PFSK-1 (cell line): ENCODE data around the gene HMGCR.

Experiments
- FOXP2 ChIP-seq: optimal IDR thresholded peaks from 2 replicates; pipeline ENCODE3; 2011; ENCODE audit warnings: borderline replicate concordance, control low read depth, inconsistent platforms; ENCODE audit not compliant: insufficient read depth; ENCODE audit errors: extremely low read length, extremely low read depth
- POLR2AphosphoS5 ChIP-seq: IDR thresholded peaks from 2 replicates; pipeline ENCODE4 v1.6.1; 2012; ENCODE audit warnings: low read depth, mild to moderate bottlenecking, control low read depth, low read length, moderate library complexity
- SIN3A ChIP-seq: IDR thresholded peaks from 2 replicates; pipeline ENCODE4 v1.6.1; 2012; ENCODE audit warnings: mild to moderate bottlenecking, low read length, moderate library complexity, borderline replicate concordance; ENCODE audit not compliant: insufficient read depth
- TAF1 ChIP-seq: IDR thresholded peaks from 2 replicates; pipeline ENCODE4 v1.6.1; 2012; ENCODE audit warnings: low read length, control low read depth, borderline replicate concordance; ENCODE audit not compliant: insufficient read depth
- TF ChIP-seq, protein P1 (sequence below), 2 experiments: IDR thresholded peaks; 2 replicates each; pipeline versions ENCODE4 v1.6.1 to v1.8.0; 2011 to 2012; ENCODE audit warnings: low read depth in 2 of 2, low read length in 2 of 2, control low read depth in 1 of 2, inconsistent platforms in 1 of 2, mild to moderate bottlenecking in 1 of 2, moderate library complexity in 1 of 2; ENCODE audit not compliant: insufficient read depth in 1 of 2

- TF ChIP-seq, protein P1, sequence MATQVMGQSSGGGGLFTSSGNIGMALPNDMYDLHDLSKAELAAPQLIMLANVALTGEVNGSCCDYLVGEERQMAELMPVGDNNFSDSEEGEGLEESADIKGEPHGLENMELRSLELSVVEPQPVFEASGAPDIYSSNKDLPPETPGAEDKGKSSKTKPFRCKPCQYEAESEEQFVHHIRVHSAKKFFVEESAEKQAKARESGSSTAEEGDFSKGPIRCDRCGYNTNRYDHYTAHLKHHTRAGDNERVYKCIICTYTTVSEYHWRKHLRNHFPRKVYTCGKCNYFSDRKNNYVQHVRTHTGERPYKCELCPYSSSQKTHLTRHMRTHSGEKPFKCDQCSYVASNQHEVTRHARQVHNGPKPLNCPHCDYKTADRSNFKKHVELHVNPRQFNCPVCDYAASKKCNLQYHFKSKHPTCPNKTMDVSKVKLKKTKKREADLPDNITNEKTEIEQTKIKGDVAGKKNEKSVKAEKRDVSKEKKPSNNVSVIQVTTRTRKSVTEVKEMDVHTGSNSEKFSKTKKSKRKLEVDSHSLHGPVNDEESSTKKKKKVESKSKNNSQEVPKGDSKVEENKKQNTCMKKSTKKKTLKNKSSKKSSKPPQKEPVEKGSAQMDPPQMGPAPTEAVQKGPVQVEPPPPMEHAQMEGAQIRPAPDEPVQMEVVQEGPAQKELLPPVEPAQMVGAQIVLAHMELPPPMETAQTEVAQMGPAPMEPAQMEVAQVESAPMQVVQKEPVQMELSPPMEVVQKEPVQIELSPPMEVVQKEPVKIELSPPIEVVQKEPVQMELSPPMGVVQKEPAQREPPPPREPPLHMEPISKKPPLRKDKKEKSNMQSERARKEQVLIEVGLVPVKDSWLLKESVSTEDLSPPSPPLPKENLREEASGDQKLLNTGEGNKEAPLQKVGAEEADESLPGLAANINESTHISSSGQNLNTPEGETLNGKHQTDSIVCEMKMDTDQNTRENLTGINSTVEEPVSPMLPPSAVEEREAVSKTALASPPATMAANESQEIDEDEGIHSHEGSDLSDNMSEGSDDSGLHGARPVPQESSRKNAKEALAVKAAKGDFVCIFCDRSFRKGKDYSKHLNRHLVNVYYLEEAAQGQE (IDR thresholded peaks at IDR 0.05; ENCODE audit: insufficient read depth in 1 of 2, low read depth in 2 of 2, low read length in 2 of 2) = no peak
- TF ChIP-seq SIN3A (no peak), POLR2AphosphoS5 (no peak), TAF1 (no peak), FOXP2 (no peak)
Measured at GRCh38 chr5:75319638-75320037, 17.4 kb upstream of the HMGCR start.
